C4-2B (cell line): Measurements from ENCODE around the gene ZC3H7B.

ENCODE experiments used
- H3K27ac ChIP-seq: fragments of 450-650 bp; 2 replicates; pipeline ENCODE4 v1.5.1; 2017
- ZFX ChIP-seq: fragments of 450-650 bp; IDR thresholded peaks from 2 replicates; pipeline ENCODE4 v1.6.1; 2017
- TF ChIP-seq, protein P1 (sequence below): fragments of 450-650 bp; conservative IDR thresholded peaks from 2 replicates; pipeline ENCODE4 v1.5.1; 2017; ENCODE audit warnings: mild to moderate bottlenecking

Gene ZC3H7B

DNA sequence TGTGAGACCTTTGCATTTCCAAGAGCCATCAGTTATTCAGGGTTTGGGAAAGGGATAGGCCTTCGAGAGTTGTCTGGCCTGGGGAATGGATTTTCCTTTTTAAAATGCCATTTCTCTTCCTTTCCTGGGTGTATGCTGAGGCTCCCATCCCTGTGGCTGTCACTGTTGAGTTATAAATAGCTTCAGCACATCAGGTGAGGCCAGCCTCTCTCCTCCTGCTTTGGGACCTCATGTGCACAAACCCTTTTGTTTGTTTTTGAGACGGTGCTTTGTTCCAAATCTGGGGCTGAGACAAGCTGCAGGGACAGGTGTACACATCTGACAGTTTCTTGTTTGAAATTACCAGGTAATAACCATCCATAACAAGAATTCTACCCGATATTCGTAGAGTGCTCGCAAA is 81.8 kb downstream of the ZC3H7B start:
- no peak overlapping the region for H3K27ac ChIP-seq
- TF ChIP-seq, protein P1, sequence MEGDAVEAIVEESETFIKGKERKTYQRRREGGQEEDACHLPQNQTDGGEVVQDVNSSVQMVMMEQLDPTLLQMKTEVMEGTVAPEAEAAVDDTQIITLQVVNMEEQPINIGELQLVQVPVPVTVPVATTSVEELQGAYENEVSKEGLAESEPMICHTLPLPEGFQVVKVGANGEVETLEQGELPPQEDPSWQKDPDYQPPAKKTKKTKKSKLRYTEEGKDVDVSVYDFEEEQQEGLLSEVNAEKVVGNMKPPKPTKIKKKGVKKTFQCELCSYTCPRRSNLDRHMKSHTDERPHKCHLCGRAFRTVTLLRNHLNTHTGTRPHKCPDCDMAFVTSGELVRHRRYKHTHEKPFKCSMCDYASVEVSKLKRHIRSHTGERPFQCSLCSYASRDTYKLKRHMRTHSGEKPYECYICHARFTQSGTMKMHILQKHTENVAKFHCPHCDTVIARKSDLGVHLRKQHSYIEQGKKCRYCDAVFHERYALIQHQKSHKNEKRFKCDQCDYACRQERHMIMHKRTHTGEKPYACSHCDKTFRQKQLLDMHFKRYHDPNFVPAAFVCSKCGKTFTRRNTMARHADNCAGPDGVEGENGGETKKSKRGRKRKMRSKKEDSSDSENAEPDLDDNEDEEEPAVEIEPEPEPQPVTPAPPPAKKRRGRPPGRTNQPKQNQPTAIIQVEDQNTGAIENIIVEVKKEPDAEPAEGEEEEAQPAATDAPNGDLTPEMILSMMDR, result no peak
- TF ChIP-seq ZFX, result no peak

DNA sequence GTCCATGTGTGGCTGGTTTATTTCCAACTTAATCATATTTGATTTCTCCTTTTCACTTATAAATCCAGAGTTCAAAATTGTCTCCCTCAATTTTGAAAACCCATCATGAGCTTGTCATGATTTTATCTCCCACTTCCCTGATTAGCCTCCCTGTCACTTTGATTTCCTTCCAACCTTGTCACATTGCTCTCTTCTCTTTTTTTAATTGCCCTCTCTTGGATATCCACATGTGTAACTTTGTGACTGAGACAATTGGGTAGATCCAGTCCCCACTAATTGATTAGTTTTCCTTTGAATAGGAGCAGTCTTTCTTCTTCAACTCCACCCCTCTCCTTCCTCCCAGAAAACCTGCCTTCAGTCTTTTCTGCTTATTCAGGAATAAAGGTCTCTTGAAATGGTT is 82.8 kb downstream of the ZC3H7B start:
- no peak overlapping the region for H3K27ac ChIP-seq
- TF ChIP-seq ZFX, result no peak
- TF ChIP-seq, protein P1, result no peak

DNA sequence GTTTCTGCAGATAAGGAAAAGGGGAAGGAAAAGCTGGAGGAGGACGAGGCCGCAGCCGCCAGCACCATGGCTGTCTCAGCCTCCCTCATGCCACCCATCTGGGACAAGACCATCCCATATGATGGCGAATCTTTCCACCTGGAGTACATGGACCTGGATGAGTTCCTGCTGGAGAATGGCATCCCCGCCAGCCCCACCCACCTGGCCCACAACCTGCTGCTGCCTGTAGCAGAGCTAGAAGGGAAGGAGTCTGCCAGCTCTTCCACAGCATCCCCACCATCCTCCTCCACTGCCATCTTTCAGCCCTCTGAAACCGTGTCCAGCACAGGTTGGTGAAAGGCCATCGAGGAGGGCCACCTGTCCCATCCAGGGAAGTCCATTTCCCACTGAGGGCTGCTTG is 86.0 kb downstream of the ZC3H7B start:
- H3K27ac ChIP-seq, result no peak overlapping the region
- TF ChIP-seq, protein P1, result no peak
- no peak for TF ChIP-seq ZFX

DNA sequence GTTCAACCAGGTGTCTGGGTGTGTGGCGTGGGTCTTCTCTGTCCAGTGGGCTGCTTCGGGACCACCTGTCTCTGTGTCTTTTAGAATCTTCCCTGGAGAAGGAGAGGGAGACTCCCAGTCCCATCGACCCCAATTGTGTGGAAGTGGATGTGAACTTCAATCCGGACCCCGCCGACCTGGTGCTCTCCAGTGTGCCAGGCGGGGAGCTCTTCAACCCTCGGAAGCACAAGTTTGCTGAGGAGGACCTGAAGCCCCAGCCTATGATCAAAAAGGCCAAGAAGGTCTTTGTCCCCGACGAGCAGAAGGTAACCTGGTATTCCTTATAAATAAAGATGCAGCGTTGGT is 92.7 kb downstream of the ZC3H7B start:
- no peak overlapping the region for H3K27ac ChIP-seq
- no peak for TF ChIP-seq ZFX
- TF ChIP-seq, protein P1, result no peak

DNA sequence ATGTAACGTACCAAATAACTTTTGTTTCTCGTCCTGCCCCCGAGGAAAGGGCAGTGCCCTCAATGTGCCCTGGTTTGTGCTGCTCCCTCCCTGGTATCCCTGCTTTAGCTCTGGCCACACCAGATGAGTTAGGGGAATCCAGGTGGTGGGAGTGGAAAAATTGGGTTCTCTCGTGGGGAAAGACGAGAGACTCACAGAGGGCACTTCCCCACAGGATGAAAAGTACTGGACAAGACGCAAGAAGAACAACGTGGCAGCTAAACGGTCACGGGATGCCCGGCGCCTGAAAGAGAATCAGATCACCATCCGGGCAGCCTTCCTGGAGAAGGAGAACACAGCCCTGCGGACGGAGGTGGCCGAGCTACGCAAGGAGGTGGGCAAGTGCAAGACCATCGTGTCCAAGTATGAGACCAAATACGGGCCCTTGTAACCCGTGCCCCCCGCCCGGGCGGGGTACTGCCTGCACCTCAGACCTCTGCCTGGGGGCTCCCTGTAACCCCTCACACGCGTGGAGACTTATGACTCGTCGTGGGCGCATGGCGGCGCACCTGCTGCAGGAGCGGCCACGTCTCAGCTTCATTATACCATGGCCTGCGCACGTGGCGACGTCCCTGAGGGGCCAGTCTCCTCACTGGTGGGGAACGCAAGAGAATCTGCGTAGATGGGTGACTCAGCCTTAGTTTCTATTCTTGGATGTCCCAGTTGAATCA is 94.4 kb downstream of the ZC3H7B start:
- no peak for TF ChIP-seq ZFX
- TF ChIP-seq, protein P1, result no peak
- H3K27ac ChIP-seq, result no peak overlapping the region

DNA sequence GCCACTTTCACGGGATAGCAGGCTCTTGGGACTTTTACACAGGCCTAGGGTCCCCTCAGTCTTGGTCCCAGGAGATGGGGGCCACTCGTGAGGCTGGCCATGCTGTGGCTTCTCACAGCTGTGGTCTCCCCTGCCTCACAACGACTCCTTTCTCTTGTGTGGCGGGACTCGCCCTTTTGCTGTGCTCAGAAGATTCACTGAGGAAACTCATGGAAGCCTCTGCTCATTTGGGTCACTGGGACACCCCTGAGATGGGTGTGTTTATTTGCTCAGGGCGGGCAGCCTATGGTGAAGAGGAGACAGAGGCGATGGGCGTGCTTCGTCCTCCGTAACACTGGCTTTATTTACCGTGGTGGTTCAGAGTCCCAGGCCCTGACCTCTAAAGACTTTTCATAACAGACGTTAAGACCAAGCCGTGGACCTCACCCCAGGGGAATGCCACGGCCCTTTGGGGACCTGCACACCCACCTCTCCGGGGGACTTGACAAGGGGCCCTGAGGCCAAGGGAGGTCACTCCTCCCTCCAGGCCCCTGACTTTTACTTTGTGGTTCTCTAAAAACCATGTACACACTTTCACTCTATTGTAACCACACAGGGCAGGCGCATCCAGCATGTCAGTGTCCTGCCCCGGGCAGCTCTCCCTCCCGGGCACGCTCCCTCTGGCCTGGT is 96.0 kb downstream of the ZC3H7B start:
- TF ChIP-seq ZFX, result no peak
- TF ChIP-seq, protein P1, result no peak
- H3K27ac ChIP-seq, result no peak overlapping the region

DNA sequence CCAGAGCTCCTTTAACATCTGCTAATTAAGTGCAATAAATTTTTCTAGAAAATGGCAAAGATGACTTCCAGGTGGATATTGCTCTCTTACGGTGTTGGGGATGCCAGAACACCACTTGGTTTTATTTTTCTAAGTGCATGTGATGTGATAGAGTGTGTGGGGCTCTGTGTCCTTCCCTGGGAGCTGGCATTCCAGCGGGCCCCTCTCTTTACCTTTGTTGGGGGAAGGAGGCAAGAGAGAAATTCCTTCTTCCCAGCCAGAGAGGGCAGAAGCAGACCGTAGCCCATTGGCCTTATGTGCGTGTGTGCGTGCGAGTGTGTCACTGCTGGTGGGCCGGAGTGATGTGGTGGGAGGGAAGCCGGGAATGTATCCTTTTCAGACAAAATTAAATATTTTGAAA is 97.6 kb downstream of the ZC3H7B start:
- TF ChIP-seq, protein P1, result no peak
- TF ChIP-seq ZFX, result no peak

More for the DNA sequence above, 97.6 kb downstream of the ZC3H7B start:
- H3K27ac ChIP-seq, result no peak overlapping the region
